K562 (cell line): ENCODE measurements around the gene BRAT1. TPM values are rescaled to one million over a fixed set of nuclear protein-coding genes. Genes with fewer than 3 reads are reported as not detected.
A peak's percentile ranks its signal among the peaks of the same experiment; 100 is the strongest.

ENCODE experiments used
- ATAC-seq: fragments of 200-7000 bp; cut with Tn5 transposase; 3 replicates; pipeline ENCODE4 v1.9.1; 2020; ENCODE audit warnings: moderate library complexity
- BruUV-seq: library from RNA; stranded (reverse); fragments of 400-500 nt; replicated peaks from 2 replicates; lab custom pipeline; 2021; lab: Mats Ljungman, UMichigan
- CTCF ChIA-PET: fragments of 300-600 bp; formaldehyde crosslinking; extraction: SDS; loops from one replicate; lab custom pipeline; 2021; ENCODE audit warnings: low intra/inter-chr PET ratio; lab: Yijun Ruan, JAX
- POLR2A ChIA-PET: fragments of 300-600, 350-650 bp; sonication (Branson Sonifier 250); formaldehyde crosslinking; extraction: SDS; loops from one replicate; lab custom pipeline; 2021; ENCODE audit warnings: antibody characterized with exemption, inconsistent platforms; lab: Yijun Ruan, JAX
- DNase-seq, 4 experiments: peaks; one replicate each; pipeline versions ENCODE4 v3.0.0 to v3.0.0-alpha.2; 2011 to 2018; ENCODE audit warnings: low spot score in 3 of 4, mixed read lengths in 3 of 4; ENCODE audit errors: extremely low read depth in 1 of 4
- FAIRE-seq: peaks from 2 replicates; lab custom pipeline; 2011; peaks lifted over from hg19 to GRCh38; lab: Jason Lieb, UNC
- H2AFZ ChIP-seq: 2 replicates; pipeline ENCODE4 v1.6.0; 2011; ENCODE audit warnings: low read depth, low read length, control low read depth, inconsistent platforms
- H3K27ac ChIP-seq: fragments of 200-600 bp; 3 replicates; pipeline ENCODE4 v1.8.0; 2011; ENCODE audit warnings: low read depth, mild to moderate bottlenecking, control low read depth, inconsistent platforms, low read length, moderate library complexity, mixed read lengths; ENCODE audit errors: extremely low read depth
- H3K27me3 ChIP-seq, 2 experiments: fragments of 300-600 bp in 1 of 2; 2 replicates in 1 of 2; 3 replicates in 1 of 2; pipeline versions ENCODE4 v1.6.0 to v1.8.0; 2011; ENCODE audit warnings: inconsistent platforms in 2 of 2, low read length in 2 of 2, mild to moderate bottlenecking in 1 of 2, mixed read lengths in 1 of 2, moderate library complexity in 1 of 2; ENCODE audit not compliant: control insufficient read depth in 2 of 2, insufficient read depth in 2 of 2
- H3K36me3 ChIP-seq: fragments of 300-600 bp; 3 replicates; pipeline ENCODE4 v1.8.0; 2011; ENCODE audit warnings: mild to moderate bottlenecking, low read length, inconsistent platforms; ENCODE audit not compliant: control insufficient read depth, insufficient read depth
- H3K4me1 ChIP-seq, 2 experiments: fragments of 200-600 bp in 1 of 2; replicated peaks in 1 of 2; 2 replicates in 1 of 2; 3 replicates in 1 of 2; pipeline versions ENCODE4 v1.5.1 to v1.8.0; 2011; ENCODE audit warnings: inconsistent platforms in 2 of 2, low read length in 2 of 2, mild to moderate bottlenecking in 1 of 2, mixed read lengths in 1 of 2, moderate library complexity in 1 of 2; ENCODE audit not compliant: control insufficient read depth in 2 of 2, insufficient read depth in 2 of 2
- H3K4me2 ChIP-seq: 2 replicates; pipeline ENCODE4 v1.6.1; 2011; ENCODE audit warnings: low read length, control low read depth, inconsistent platforms, mixed read lengths; ENCODE audit not compliant: insufficient read depth
- H3K4me3 ChIP-seq: fragments of 200-600 bp; sonication (generic), shearing (Covaris generic); 2 replicates; pipeline ENCODE4 v1.5.1; 2016; ENCODE audit warnings: control low read depth, inconsistent platforms
- H3K79me2 ChIP-seq: fragments of 200-600 bp; 3 replicates; pipeline ENCODE4 v1.8.0; 2011; ENCODE audit warnings: low read length, inconsistent platforms; ENCODE audit not compliant: control insufficient read depth, insufficient read depth
- H3K9ac ChIP-seq, 2 experiments: 2 replicates each; pipeline versions ENCODE4 v1.6.0 to v1.6.1; 2011; ENCODE audit warnings: low read depth in 2 of 2, low read length in 2 of 2, control low read depth in 1 of 2, inconsistent platforms in 1 of 2, mild to moderate bottlenecking in 1 of 2, mixed read lengths in 1 of 2; ENCODE audit not compliant: insufficient read depth in 1 of 2
- H3K9me1 ChIP-seq: one replicate; pipeline ENCODE4 v1.6.0; 2011; ENCODE audit warnings: inconsistent platforms, mild to moderate bottlenecking, low read length, moderate library complexity; ENCODE audit not compliant: control insufficient read depth, insufficient read depth
- H3K9me3 ChIP-seq: replicated peaks from 2 replicates; pipeline ENCODE4 v1.5.1; 2011; ENCODE audit warnings: low read depth, low read length, inconsistent platforms; ENCODE audit not compliant: control insufficient read depth, insufficient read depth
- H4K20me1 ChIP-seq: replicated peaks from 2 replicates; pipeline ENCODE4 v1.6.1; 2011; ENCODE audit warnings: low read length, inconsistent platforms, mixed read lengths; ENCODE audit not compliant: control insufficient read depth, insufficient read depth
- CXXC5 ChIP-seq: fragments of 250-450 bp; sonication (Bioruptor Pico); IDR thresholded peaks from 2 replicates; pipeline ENCODE4 v1.8.0; 2022; ENCODE audit warnings: inconsistent platforms, mild to moderate bottlenecking, moderate library complexity
- ELK1 ChIP-seq: sonication (generic); formaldehyde crosslinking; IDR thresholded peaks from 2 replicates; pipeline ENCODE4 v1.8.1; 2022; ENCODE audit warnings: missing genetic modification reagents
- GATA2 ChIP-seq: sonication (generic); formaldehyde crosslinking; IDR thresholded peaks from 2 replicates; pipeline ENCODE4 v1.4.0; 2020; ENCODE audit warnings: mild to moderate bottlenecking, missing genetic modification reagents
- HLTF ChIP-seq: fragments of 450-650 bp; IDR thresholded peaks from 2 replicates; pipeline ENCODE4 v1.6.1; 2016
- HMG20A ChIP-seq: fragments of 450-650 bp; formaldehyde crosslinking; conservative IDR thresholded peaks from 2 replicates; pipeline ENCODE4 v1.4.0; 2020; ENCODE audit warnings: mild to moderate bottlenecking, mixed read lengths
- IRF1 ChIP-seq: sonication (generic); formaldehyde crosslinking; IDR thresholded peaks from 2 replicates; pipeline ENCODE4 v1.8.0; 2022; ENCODE audit warnings: missing genetic modification reagents, mild to moderate bottlenecking, borderline replicate concordance
- LARP7 ChIP-seq: fragments of 450-650 bp; IDR thresholded peaks from 2 replicates; pipeline ENCODE4 v1.6.1; 2016
- MAFG ChIP-seq: fragments of 450-650 bp; conservative IDR thresholded peaks from 2 replicates; pipeline ENCODE4 v1.6.1; 2016; ENCODE audit warnings: missing genetic modification characterization, missing compliant biosample characterization
- MXI1 ChIP-seq: IDR thresholded peaks from 2 replicates; pipeline ENCODE4 v1.6.1; 2011; ENCODE audit warnings: low read depth, mild to moderate bottlenecking, improper control_type of control experiment, low read length
- RBFOX2 ChIP-seq: fragments of 200-400 bp; formaldehyde crosslinking; IDR thresholded peaks from 2 replicates; pipeline ENCODE4 v1.6.1; 2017; ENCODE audit warnings: low read depth, mild to moderate bottlenecking, low read length, moderate library complexity
- SIRT6 ChIP-seq: IDR thresholded peaks from one replicate; pipeline ENCODE4 v1.6.1; 2012; ENCODE audit warnings: low read depth, mild to moderate bottlenecking, control low read depth, inconsistent platforms, low read length, moderate library complexity
- TFAP4 ChIP-seq: sonication (generic); formaldehyde crosslinking; IDR thresholded peaks from 2 replicates; pipeline ENCODE4 v1.8.0; 2022; ENCODE audit warnings: missing genetic modification reagents, mild to moderate bottlenecking, moderate library complexity, borderline replicate concordance
- THRAP3 ChIP-seq: fragments of 450-650 bp; IDR thresholded peaks from 2 replicates; pipeline ENCODE4 v1.6.1; 2016; ENCODE audit warnings: mild to moderate bottlenecking, inconsistent platforms, borderline replicate concordance
- TRIM24 ChIP-seq, 2 experiments: fragments of 450-650 bp; IDR thresholded peaks; 2 replicates each; pipeline ENCODE4 v1.6.1; 2016
- ZBTB33 ChIP-seq: sonication (generic); formaldehyde crosslinking; IDR thresholded peaks from 2 replicates; pipeline ENCODE4 v1.8.1; 2023; ENCODE audit warnings: mild to moderate bottlenecking, missing genetic modification reagents
- ZNF184 ChIP-seq: sonication (generic); formaldehyde crosslinking; IDR thresholded peaks from 2 replicates; pipeline ENCODE4 v1.5.0; 2020; ENCODE audit warnings: missing genetic modification reagents
- ZNF217 ChIP-seq: sonication (generic); formaldehyde crosslinking; IDR thresholded peaks from 2 replicates; pipeline ENCODE4 v1.8.0; 2022; ENCODE audit warnings: mild to moderate bottlenecking, missing genetic modification reagents
- ZNF444 ChIP-seq: fragments of 250-450 bp; sonication (Bioruptor Pico); IDR thresholded peaks from 2 replicates; pipeline ENCODE4 v1.4.0; 2020; ENCODE audit warnings: mild to moderate bottlenecking, moderate library complexity
- ZNF583 ChIP-seq: fragments of 250-450 bp; sonication (Bioruptor Pico); IDR thresholded peaks from 2 replicates; pipeline ENCODE4 v1.4.0; 2020
- ZNF76 ChIP-seq: fragments of 250-450 bp; sonication (Bioruptor Pico); IDR thresholded peaks from 2 replicates; pipeline ENCODE4 v1.4.0; 2020; ENCODE audit warnings: mild to moderate bottlenecking, moderate library complexity, borderline replicate concordance
- WGBS: fragments of 100-300 bp; shearing (Covaris generic); methylation state at CpG from one replicate; pipeline ENCODE4 v1.1.6; 2016; ENCODE audit warnings: low coverage, mixed read lengths; ENCODE audit not compliant: insufficient coverage; ENCODE audit errors: missing lambda C conversion rate; 5-methylcytosine and 5-hydroxymethylcytosine counted together
- in situ Hi-C: fragments of 300-500 bp; cut with MboI; formaldehyde crosslinking; loops from 4 replicates; pipeline ENCODE4 v1.15.0; 2018; ENCODE audit warnings: inconsistent platforms, mixed read lengths
- intact Hi-C: fragments of 100-400 bp; cut with micrococcal nuclease; formaldehyde crosslinking; loops from 2 replicates; pipeline ENCODE4 v1.14.2; 2022
- polyA plus RNA-seq, 8 experiments: library from polyadenylated mRNA; depleted of rRNA in 4 of 8; stranded (reverse) in 5 of 8; unstranded in 3 of 8; fragments of >200 nt; fragmentation: Nextera tagmentation in 2 of 8; fragmentation: Illumina TruSeq in 1 of 8; extraction: Ambion mirVana in 2 of 8; extraction: Trizol in 1 of 8; gene quantifications; 2 replicates each; pipeline versions ENCODE4 v1.2.1 to v1.2.3, GENCODE V29; 2011 to 2014; ENCODE audit warnings: inconsistent platforms in 1 of 8, missing spikeins in 1 of 8
- total RNA-seq, 7 experiments: library from RNA; depleted of rRNA in 6 of 7; stranded (reverse); fragments of >200 nt in 6 of 7; fragmentation: Illumina TruSeq in 2 of 7; extraction: Trizol in 2 of 7; gene quantifications; 2 replicates each; pipeline versions ENCODE4 v1.2.1 to v1.2.3, GENCODE V29; 2011 to 2021; ENCODE audit warnings: low replicate concordance in 1 of 7

The BRAT1 gene
- total and polyA plus RNA-seq, 9 of the 15 experiments (the other 6 are each of a cell fraction or from before 2014, with no cell fraction given), result 0.13 to 49.6 (median 10.5) TPM

GRCh38 chr7:2520131-2520760 is 35.1 kb downstream of the BRAT1 start:
- POLR2A ChIA-PET, result interaction anchor here (0.7 to 1.2 kb wide), 2 partner anchors 12 kb away, joined by 3 read pairs; no protein-coding TSS in a partner anchor
- no peak for TF ChIP-seq ZNF583 (CRISPR knock-in tag)
- TF ChIP-seq SIRT6, result no peak
- no peak for TF ChIP-seq TRIM24 (IDR thresholded peaks at IDR 0.05)
- TF ChIP-seq ZBTB33, result 0 out of 2 replicates have a peak, but pooled peaks have one; percentile 34
- TF ChIP-seq IRF1, result no peak
- TF ChIP-seq MXI1, result no peak
- no peak for TF ChIP-seq ZNF76 (CRISPR knock-in tag)
- no peak for TF ChIP-seq HMG20A (CRISPR knock-in tag)
- no peak for TF ChIP-seq HLTF
- no peak for TF ChIP-seq ZNF184 (CRISPR knock-in tag)
- no peak for TF ChIP-seq RBFOX2
- TF ChIP-seq ELK1 (CRISPR knock-in tag), result no peak
- TF ChIP-seq ZNF444 (CRISPR knock-in tag), result no peak
- TF ChIP-seq CXXC5 (CRISPR knock-in tag), result no peak
- no peak for TF ChIP-seq THRAP3
- no peak for TF ChIP-seq LARP7
- peak; percentile 64 for TF ChIP-seq TFAP4 (CRISPR knock-in tag)
- no peak for TF ChIP-seq GATA2 (CRISPR knock-in tag)
- TF ChIP-seq MAFG (tag), result no peak
- TF ChIP-seq ZNF217 (CRISPR knock-in tag), result no peak

More at GRCh38 chr7:2520131-2520760, 35.1 kb downstream of the BRAT1 start:
- ATAC-seq (no peak), DNase-seq (peak; percentile 43 to 60 (median 56)), FAIRE-seq (peak; percentile 72)
- H3K36me3 ChIP-seq, result no peaks in the 10 kb centered on the region
- BruUV-seq, result no TSS peak
- peak overlapping the region; percentile 10; the same call in 1 of the 2 replicates for H3K4me3 ChIP-seq
- no peaks in the 10 kb centered on the region for H3K79me2 ChIP-seq
- H4K20me1 ChIP-seq, result peaks cover 4% of the 10 kb centered on the region
- H3K27ac ChIP-seq, result no peak overlapping the region
- H2AFZ ChIP-seq, result no peak overlapping the region
- H3K9me1 ChIP-seq, result no peaks in the 10 kb centered on the region
- peaks cover 0 to 85% of the 10 kb centered on the region in 2 experiments for H3K4me1 ChIP-seq
- in situ Hi-C loops, result no loop called here
- H3K9ac ChIP-seq, result peak overlapping the region in 1 of 2 experiments; percentile 61; a peak in 2 of 4 replicates
- 20% methylated on average over 9 of the region's 37 CpGs for WGBS
- CTCF ChIA-PET, result no interaction called here
- peaks cover 0 to 30% of the 10 kb centered on the region in 2 experiments; a peak in 2 of 5 replicates for H3K27me3 ChIP-seq
- H3K9me3 ChIP-seq, result no peaks in the 10 kb centered on the region
- no peak overlapping the region for H3K4me2 ChIP-seq
- intact Hi-C loops, result no loop called here
